BLaER1 treated with 17β-estradiol and CSF1 and Interleukin-3, amounts not matched to agents 10 nM and 100 nM (cell line): ENCODE measurements around the gene MAN1B1.
A peak's percentile ranks its signal among the peaks of the same experiment; 100 is the strongest.
"Not testable (repeated sequence)": the region's sequence is repeated elsewhere in the genome, so short reads cannot be mapped to it uniquely, and the experiment has no call there.

Experiments used
- H3K27ac ChIP-seq, 11 experiments: shearing (Covaris generic); formaldehyde crosslinking; 2 replicates each; pipeline ENCODE4 v1.8.1; 2022
- H3K27me3 ChIP-seq, 11 experiments: shearing (Covaris generic); formaldehyde crosslinking; 2 replicates each; pipeline ENCODE4 v1.8.1; 2022
- H3K36me3 ChIP-seq, 11 experiments: shearing (Covaris generic); formaldehyde crosslinking; 2 replicates each; pipeline ENCODE4 v1.8.1; 2022
- H3K4me1 ChIP-seq, 10 experiments: shearing (Covaris generic); formaldehyde crosslinking; 2 replicates each; pipeline ENCODE4 v1.8.1; 2022
- H3K4me2 ChIP-seq, 11 experiments: shearing (Covaris generic); formaldehyde crosslinking; 2 replicates each; pipeline ENCODE4 v1.8.1; 2022
- H3K4me3 ChIP-seq, 10 experiments: shearing (Covaris generic); formaldehyde crosslinking; 2 replicates each; pipeline ENCODE4 v1.8.1; 2022
- H3K9ac ChIP-seq, 11 experiments: shearing (Covaris generic); formaldehyde crosslinking; 2 replicates each; pipeline ENCODE4 v1.8.1; 2022
- H3K9me3 ChIP-seq, 11 experiments: shearing (Covaris generic); formaldehyde crosslinking; replicated peaks in 1 of 11; 2 replicates each; pipeline ENCODE4 v1.8.1; 2022
- H4K20me1 ChIP-seq, 11 experiments: shearing (Covaris generic); formaldehyde crosslinking; 2 replicates each; pipeline ENCODE4 v1.8.1; 2022
- Cebpa-rat ChIP-seq, 11 experiments: shearing (Covaris generic); IDR thresholded peaks; 2 replicates each; pipeline ENCODE4 v1.8.1; 2022

Gene MAN1B1

DNA sequence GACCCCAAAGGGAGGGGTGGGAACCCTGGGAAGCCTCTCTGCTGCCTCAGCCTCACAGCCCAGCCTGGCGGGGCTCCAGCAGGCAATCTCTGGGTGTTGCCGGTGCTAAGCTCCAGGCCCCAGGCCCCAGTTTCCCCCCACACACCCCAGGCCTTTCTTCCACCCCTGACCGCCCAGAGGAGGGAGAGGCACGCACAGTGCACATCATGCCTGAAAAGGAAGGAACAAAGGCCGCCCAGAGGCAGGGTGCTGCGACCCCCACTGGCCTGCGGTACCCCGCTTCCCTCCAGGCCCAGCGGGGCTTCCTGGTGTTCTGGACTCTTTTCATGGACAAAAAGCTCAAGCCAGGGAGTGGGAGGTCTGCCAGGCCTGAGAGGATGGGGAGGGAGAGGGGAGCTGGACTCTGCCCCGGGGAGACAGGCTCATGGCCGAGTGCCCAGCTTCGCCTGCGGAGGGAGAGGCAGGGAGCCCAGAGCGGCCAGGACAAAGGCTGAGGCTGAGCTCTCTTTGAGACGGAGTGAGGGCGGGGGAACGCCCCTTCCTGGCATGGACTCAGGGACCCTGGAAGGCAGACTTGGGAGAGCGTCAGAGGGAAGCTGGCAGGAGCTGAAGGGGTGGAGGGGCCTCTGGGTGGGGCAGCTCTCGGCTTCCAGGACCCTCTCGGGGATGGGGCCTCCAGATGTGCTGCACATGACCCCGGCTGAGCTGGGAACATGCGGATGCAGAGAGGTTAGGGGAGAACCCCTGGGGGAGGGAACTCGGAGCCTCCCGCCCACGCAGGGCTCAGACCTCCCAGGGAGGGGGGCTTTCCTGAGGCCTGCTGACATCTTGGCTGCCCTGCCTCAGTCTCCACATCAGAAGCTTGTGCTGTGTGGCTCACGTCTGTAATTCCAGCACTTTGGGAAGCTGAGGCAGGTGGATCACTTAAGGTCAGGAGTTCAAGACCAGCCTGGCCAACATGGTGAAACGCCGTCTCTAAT lies 31.1 kb upstream of the MAN1B1 start:
- H3K27ac ChIP-seq: no peak overlapping the region

DNA sequence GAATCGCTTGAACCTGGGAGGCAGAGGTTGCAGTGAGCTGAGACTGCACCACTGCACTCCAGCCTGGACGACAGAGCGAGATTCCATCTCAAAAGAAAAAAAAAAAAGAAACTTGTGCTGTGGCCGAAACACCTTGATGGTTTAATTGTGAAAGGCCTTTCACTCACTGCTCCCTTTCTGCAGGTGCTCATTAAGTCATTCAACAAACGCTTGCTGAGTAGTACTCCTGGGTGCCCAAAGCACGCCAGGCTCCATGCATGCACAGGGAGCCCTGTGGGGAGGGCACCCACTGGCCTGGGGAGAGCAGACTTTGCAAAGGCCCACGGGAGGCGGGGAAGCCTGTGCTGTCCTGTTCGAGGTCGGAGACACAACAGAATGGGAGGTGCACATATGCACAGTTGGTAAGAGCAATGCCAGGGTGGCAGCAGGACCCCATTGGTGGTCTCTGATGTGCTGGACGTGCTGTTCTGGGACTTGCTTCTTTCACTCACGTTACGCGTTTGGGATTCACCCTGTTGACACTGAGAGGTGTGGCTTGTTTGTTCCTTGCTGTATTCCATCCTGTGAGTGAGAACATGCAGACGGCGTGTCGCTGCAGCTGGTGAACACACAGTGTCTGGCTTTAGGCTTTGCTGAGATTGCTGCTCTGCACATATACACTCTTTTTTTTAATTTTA lies 29.9 kb upstream of the MAN1B1 start:
- H3K4me2 ChIP-seq: no peak overlapping the region
- peaks cover 0 to 41% (median 12%) of the 10 kb centered on the region in 11 experiments; a peak in 10 of 22 replicates for H4K20me1 ChIP-seq
- no peaks in the 10 kb centered on the region for H3K9me3 ChIP-seq
- no peaks in the 10 kb centered on the region for H3K36me3 ChIP-seq
- no peak overlapping the region for H3K9ac ChIP-seq
- peaks cover 40 to 54% (median 44%) of the 10 kb centered on the region in 11 experiments for H3K27me3 ChIP-seq
- H3K4me3 ChIP-seq: no peak overlapping the region
- TF ChIP-seq Cebpa-rat (IDR thresholded peaks at IDR 0.05): no peak
- peaks cover 0 to 31% (median 23%) of the 10 kb centered on the region in 10 experiments; a peak in 18 of 20 replicates for H3K4me1 ChIP-seq
- H3K27ac ChIP-seq: no peak overlapping the region

More for the DNA sequence above, 31.1 kb upstream of the MAN1B1 start:
- H3K4me3 ChIP-seq: no peak overlapping the region
- H3K36me3 ChIP-seq: no peaks in the 10 kb centered on the region
- H4K20me1 ChIP-seq: peaks cover 0 to 53% (median 16%) of the 10 kb centered on the region in 11 experiments; a peak in 12 of 22 replicates
- H3K27me3 ChIP-seq: peaks cover 52 to 66% (median 56%) of the 10 kb centered on the region in 11 experiments
- no peak overlapping the region for H3K4me2 ChIP-seq
- no peak for TF ChIP-seq Cebpa-rat (IDR thresholded peaks at IDR 0.05)
- H3K9me3 ChIP-seq: no peaks in the 10 kb centered on the region
- peaks cover 0 to 31% (median 23%) of the 10 kb centered on the region in 10 experiments; a peak in 18 of 20 replicates for H3K4me1 ChIP-seq
- H3K9ac ChIP-seq: no peak overlapping the region

DNA sequence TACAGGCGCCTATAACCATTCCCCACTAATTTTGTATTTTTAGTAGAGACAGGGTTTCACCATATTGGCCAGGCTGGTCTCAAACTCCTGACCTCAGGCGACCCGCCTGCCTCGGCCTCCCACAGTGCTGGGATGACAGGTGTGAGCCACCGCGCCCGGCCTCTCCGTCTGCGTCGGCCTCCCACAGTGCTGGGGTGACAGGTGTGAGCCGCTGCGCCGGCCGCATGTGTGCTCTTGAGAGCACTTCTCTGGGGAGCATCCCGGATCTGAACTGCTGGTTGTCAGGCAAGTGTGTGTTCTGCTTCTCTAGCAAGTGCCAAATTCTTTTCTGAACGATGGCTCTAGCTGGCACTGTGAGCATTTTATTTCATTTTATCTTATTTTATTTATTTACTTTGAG lies 29.2 kb upstream of the MAN1B1 start:
- 0 out of 22 replicates have a peak, but pooled peaks cover 0 to 3% (median 0%) of the 10 kb centered on the region in 11 experiments for H3K36me3 ChIP-seq
- H3K27me3 ChIP-seq: peaks cover 33 to 47% (median 38%) of the 10 kb centered on the region in 11 experiments
- no peak overlapping the region; a peak in 2 of 22 replicates for H3K4me2 ChIP-seq
- TF ChIP-seq Cebpa-rat (IDR thresholded peaks at IDR 0.05): no peak
- no peak overlapping the region for H3K4me3 ChIP-seq
- peaks cover 0 to 34% (median 11%) of the 10 kb centered on the region in 11 experiments; a peak in 8 of 22 replicates for H4K20me1 ChIP-seq
- H3K27ac ChIP-seq: no peak overlapping the region
- H3K9ac ChIP-seq: no peak overlapping the region
- H3K9me3 ChIP-seq: no peaks in the 10 kb centered on the region
- peaks cover 0 to 29% (median 21%) of the 10 kb centered on the region in 10 experiments; a peak in 18 of 20 replicates for H3K4me1 ChIP-seq

DNA sequence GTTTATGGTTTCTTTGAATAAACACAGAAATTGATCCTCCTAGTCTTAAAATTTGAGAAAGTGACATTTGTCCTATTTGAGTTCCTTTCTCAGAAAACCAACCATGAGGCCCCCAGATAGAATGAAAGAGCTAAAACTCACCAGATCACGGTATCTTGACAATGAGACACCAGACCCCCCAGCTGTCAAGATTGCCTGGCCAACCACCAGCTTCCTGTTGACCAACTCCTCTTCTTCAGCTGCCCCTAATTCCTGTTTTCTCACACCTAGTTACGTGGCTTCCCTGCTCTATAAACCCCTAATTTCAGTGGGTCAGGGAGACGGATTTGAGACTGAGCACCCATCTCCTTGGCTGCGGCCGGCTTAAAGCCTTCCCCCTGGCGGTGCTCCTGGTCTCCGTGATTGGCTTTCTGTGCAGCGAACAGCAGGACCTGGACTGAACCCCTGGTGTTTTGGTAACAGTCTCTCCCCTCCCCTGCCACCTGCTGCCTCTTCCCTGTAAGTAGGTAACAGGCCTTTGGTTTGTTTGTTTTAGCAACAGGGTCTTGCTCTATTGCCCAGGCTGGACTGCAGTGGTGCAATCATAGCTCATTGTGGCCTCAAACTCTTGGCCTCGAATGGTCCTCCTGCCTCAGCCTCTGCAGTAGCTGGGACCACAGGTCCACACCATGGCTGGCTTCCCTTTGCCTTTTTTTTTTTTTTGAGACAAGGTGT lies 28.1 kb upstream of the MAN1B1 start:
- H4K20me1 ChIP-seq: peaks cover 0 to 31% (median 8%) of the 10 kb centered on the region in 11 experiments; a peak in 13 of 22 replicates
- no peaks in the 10 kb centered on the region for H3K9me3 ChIP-seq
- TF ChIP-seq Cebpa-rat (IDR thresholded peaks at IDR 0.05): no peak
- H3K27me3 ChIP-seq: peaks cover 22 to 36% (median 26%) of the 10 kb centered on the region in 11 experiments
- no peak overlapping the region for H3K4me3 ChIP-seq
- no peak overlapping the region for H3K9ac ChIP-seq
- peaks cover 0 to 21% (median 10%) of the 10 kb centered on the region in 10 experiments; a peak in 17 of 20 replicates for H3K4me1 ChIP-seq
- H3K4me2 ChIP-seq: peak overlapping the region in 8 of 11 experiments; percentile 10 to 64 (median 36); a peak in 10 of 22 replicates
- no peak overlapping the region for H3K27ac ChIP-seq
- H3K36me3 ChIP-seq: peaks cover 0 to 14% (median 8%) of the 10 kb centered on the region in 11 experiments; a peak in 10 of 22 replicates

DNA sequence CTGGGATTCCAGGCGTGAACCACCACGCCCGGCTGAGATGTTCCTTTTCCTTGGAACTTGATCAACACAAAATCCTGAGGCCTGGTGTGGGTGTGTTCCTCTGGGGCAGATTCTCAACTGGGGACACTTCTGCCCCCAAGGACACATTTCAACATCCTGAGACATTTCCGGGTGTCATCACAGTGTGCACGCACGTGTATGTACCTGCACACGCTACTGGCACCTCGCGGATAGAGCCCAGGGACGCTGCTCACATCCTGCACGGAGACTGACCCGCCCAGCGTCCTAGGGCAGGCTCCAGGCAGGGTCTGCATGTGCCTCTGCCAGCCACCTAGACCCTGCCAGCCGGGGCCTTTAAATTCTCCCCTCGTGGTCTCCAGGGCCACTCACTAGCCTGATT lies 24.4 kb upstream of the MAN1B1 start:
- H3K4me2 ChIP-seq: peak overlapping the region in 1 of 11 experiments; percentile 18; a peak in 3 of 22 replicates

DNA sequence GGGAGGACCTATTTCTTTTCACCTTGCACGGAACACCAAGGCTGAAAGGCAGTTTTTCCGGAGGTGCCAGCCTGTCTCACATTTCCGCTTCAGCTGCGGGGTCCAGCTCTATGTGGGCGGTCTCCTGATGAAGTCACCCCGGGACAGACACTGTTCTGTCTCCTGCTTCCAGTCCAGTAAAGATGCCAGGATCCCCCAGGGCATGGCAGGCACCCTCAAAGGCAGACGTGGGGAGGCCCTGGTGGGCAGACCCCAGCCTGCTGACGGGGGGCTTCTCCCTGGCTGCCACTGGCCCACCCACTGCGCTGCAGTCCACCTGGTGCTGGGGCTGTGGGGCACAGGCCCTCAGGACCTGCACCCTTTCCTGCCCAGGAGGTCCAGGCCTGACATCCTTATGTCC lies 24.0 kb upstream of the MAN1B1 start:
- peaks cover 0 to 49% (median 43%) of the 10 kb centered on the region in 11 experiments; a peak in 18 of 22 replicates for H4K20me1 ChIP-seq
- not testable (repeated sequence) for H3K4me2 ChIP-seq, H3K27ac ChIP-seq, H3K27me3 ChIP-seq, H3K4me3 ChIP-seq, H3K9ac ChIP-seq, H3K9me3 ChIP-seq
- H3K4me1 ChIP-seq: peaks cover 4 to 35% (median 18%) of the 10 kb centered on the region in 10 experiments
- H3K36me3 ChIP-seq: peaks cover 0 to 44% (median 36%) of the 10 kb centered on the region in 11 experiments; a peak in 17 of 22 replicates

More for the DNA sequence above, 24.4 kb upstream of the MAN1B1 start:
- no peak overlapping the region for H3K4me3 ChIP-seq
- H3K4me1 ChIP-seq: peaks cover 4 to 31% (median 14%) of the 10 kb centered on the region in 10 experiments; a peak in 18 of 20 replicates
- H3K27me3 ChIP-seq: peaks cover 0 to under 1% (median 0%) of the 10 kb centered on the region in 11 experiments; a peak in 1 of 22 replicates
- peaks cover 0 to 44% (median 36%) of the 10 kb centered on the region in 11 experiments; a peak in 17 of 22 replicates for H3K36me3 ChIP-seq
- peaks cover 0 to 47% (median 40%) of the 10 kb centered on the region in 11 experiments; a peak in 17 of 22 replicates for H4K20me1 ChIP-seq
- H3K9ac ChIP-seq: no peak overlapping the region
- no peak for TF ChIP-seq Cebpa-rat (IDR thresholded peaks at IDR 0.05)
- no peaks in the 10 kb centered on the region for H3K9me3 ChIP-seq
- H3K27ac ChIP-seq: no peak overlapping the region

DNA sequence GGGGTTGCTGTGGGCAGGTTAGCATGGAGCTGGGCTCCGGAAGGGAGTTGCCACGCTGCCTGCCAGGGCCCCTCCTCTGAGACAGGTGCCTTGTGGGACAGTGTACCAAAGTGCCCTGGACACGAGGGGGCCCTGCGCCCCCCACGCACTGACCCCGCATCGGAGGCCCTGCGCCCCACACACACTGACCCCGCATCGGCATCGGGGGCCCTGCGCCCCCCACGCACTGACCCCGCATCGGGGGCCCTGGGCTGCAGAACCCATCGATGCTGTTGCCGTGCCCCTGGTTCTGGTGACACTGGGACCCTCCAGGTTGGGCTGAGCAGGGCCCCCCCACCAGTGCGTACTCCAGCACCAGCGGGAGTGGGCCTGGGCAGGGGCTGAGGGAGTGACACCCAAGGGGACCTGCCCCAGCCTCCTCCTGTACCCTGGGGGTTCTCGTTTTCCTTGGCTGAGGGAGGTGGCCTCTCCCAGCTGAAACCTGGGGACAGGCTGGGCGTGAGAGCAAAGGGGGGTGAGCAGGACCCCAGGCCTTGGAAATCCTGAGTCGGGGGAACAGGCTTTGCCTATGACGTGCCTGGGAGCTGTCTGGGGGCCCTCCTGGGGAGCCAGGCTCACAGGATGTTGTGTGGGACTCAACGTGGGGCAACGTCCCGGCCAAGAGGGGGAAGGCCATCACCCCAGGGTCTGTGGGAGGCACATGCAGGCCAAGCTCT lies 23.3 kb upstream of the MAN1B1 start:
- TF ChIP-seq Cebpa-rat (IDR thresholded peaks at IDR 0.05): no peak
- H3K27ac ChIP-seq: no peak overlapping the region
- H3K4me3 ChIP-seq: no peak overlapping the region
- H4K20me1 ChIP-seq: peaks cover 0 to 56% (median 50%) of the 10 kb centered on the region in 11 experiments; a peak in 18 of 22 replicates
- no peak overlapping the region for H3K9ac ChIP-seq
- peaks cover 9 to 35% (median 20%) of the 10 kb centered on the region in 10 experiments for H3K4me1 ChIP-seq
- peaks cover 0 to 44% (median 36%) of the 10 kb centered on the region in 11 experiments; a peak in 17 of 22 replicates for H3K36me3 ChIP-seq
- no peaks in the 10 kb centered on the region for H3K27me3 ChIP-seq
- H3K9me3 ChIP-seq: no peaks in the 10 kb centered on the region
- peak overlapping the region in 4 of 11 experiments; percentile 10 to 29 (median 20); a peak in 3 of 22 replicates for H3K4me2 ChIP-seq
